HG03060 (cell line): Measurements from ENCODE around the gene GJB1.
"Not testable (repeated sequence)": the region's sequence is repeated elsewhere in the genome, so short reads cannot be mapped to it uniquely, and the experiment has no call there.

ENCODE experiments used
- ATAC-seq: cut with Tn5 transposase; IDR thresholded peaks from one replicate; pipeline ENCODE4 v1.9.1; 2021; ENCODE audit warnings: low read depth, moderate number of reproducible peaks; ENCODE audit not compliant: unreplicated experiment

The GJB1 gene

DNA sequence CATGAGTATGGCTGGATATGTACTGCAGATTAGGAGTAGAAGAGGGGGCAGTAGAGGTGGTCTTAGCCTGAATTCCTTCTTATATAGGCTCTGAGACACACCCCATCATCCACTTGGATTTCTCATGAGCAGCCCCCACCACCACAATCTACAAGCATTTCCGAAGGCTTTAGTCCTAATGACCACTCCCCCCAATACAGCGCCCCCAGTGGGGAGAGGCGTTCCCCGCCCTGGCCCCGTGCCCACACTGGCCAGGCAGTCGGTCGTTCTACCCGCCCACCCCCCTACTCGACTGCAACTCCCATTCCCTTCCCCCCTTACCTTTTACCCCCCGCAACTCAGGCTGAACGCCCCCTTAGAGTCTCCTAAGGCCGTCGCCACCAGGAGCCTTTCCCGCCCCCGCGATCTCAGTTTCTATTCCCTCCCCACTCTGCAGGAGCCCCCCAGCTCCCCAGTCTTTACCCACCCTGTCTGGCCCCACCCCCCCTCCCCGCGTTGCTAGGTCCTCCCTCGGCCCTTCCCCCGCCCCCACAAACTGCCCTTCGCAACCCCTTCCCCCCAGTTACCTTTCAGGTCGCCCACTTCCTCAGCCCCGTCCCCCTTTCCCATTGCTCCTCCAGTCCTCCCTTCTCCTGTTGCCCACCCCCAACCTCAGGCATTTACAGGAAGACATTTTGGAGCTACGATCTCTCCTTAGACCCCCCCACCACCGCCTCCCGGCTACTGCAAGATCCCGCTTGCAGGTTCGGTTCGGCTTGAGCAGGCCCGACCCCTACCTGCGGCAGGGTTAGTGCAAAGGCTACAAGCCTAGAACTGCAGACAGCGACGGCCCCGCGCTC lies 30.4 kb downstream of the GJB1 start:
- ATAC-seq, result no peak

DNA sequence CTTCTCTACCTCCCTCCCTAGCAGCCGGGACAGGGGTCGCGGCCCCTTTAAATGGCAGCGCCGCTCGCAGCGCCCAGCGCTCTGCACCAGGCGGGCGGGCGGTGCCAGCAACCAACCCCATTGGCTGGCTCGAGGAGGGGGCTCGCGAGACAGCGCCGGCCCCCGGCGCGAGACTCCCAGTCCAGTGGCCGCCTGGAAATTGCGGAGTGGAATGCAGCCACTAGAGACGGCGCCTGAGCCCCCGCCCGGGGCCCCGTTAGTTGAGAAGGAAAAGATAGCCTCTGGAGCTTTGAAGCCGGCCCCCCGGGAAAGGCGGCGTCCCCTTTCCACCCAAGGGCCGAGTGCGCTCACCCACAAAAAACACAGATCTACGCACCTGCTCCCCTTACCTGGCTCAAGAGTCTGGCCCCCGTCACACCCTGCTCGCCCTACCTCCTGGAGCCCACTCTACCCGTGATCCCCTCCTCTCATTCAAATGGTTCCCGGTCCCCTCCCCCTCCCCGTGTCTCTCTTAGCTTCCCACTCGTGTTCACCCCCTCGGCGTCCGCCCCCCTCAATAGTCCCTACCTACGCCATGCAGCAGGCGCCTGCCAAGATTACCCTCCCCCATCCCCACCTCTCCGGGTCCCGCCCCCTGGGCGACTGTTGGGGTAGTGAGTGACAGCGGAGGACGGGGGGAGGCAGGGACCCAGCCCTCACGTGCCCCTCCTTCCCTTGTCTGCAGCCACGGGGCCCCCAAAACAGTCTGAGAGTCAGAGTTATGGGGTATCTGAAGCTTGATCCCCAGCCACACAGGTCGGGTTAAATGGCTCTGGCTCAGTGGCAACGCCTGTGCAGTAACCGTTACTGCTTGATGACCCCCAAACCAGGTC lies 31.3 kb downstream of the GJB1 start, which contains the start of gene ZMYM3:
Gene ZMYM3 (minus strand): TSS at position 49 of the 872 bp plus-strand sequence. CDS start 885 bp downstream, outside the sequence.
- ATAC-seq, result peak; percentile 53

DNA sequence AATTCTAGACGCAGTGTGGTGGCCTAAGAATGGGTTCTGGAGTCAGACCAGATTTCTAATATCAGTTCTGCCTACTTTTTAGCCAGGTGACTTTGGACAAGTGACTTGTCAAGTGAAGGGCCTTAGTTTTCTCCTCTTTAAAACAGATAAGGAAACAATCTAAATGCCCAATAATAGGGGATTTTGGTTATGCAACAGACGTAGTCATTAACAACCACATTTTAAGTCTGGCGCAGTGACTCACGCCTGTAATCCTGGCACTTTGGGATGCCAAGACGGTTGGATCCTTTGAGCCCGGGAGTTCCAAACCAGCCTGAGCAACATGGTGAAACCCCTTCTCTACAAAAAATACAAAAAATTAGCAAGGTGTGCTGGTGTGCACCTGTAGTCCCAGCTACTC lies 33.0 kb downstream of the GJB1 start:
- no peak for ATAC-seq

DNA sequence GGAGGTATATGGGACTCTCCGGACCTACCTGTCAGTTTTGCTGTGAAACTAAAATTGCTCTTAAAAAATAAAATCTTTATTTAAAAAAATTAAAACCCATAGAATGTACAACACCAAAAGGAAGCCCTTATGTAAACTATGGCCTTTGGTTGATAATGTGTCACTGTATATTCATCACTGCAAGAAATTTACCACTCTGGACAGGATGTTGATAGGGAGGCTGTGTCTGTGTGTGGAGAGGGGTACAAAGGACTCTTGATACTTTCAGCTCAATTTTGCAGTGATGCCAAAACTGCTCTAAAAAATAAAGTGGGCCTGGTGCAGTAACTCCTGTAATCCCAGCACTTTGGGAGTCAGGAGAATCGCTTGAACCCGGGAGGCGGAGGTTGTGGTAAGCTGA lies 33.8 kb downstream of the GJB1 start:
- no peak for ATAC-seq

DNA sequence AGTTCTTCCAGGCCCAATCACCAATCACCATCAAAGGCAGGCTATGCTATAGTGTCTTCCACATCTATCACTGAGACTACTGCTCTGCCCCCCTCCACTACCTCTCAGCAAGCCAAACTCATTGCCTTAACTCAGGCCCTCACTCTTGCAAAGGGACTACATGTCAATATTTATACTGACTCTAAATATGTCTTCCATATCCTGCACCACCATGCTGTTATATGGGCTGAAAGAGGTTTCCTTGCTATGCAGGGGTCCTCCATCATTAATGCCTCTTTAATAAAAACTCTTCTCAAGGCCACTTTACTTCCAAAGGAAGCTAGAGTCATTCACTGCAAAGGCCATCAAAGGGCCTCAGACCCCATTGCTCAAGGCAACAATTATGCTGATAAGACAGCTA lies 45.6 kb downstream of the GJB1 start:
- ATAC-seq, result not testable (repeated sequence)

GRCh38 chrX:71269801-71270395 lies 46.9 kb downstream of the GJB1 start:
- no peak for ATAC-seq

GRCh38 chrX:71272313-71272712 lies 49.3 kb downstream of the GJB1 start:
- ATAC-seq, result not testable (repeated sequence)
